ENCODE measurements around the gene POMC. TPM values are rescaled to one million over a fixed set of nuclear protein-coding genes. Genes with fewer than 3 reads are reported as not detected.
"Not testable (repeated sequence)": the region's sequence is repeated elsewhere in the genome, so short reads cannot be mapped to it uniquely, and the experiment has no call there.

The POMC gene
- total RNA-seq, 1 experiment from 2014 or later: not detected

DNA sequence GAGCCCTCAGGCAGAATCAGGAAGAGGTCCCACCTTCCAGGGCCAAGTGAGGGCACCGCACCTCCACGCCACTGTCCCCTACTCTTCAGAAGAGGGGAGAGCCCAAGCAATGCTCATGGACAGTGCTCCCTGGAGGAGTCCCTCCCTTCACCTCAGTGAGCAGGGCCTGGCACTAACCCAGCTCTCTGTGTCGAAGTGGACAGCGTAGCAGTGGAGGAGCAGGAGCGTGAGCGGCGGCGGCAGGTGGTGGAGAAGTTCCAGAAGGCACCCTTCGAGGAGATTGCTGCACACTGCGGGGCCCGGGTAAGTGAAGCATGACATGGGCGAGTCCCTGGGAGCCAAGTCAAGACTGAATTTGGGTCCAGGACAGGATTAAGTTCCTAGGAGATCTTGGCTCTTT lies 16.7 kb downstream of the POMC start:
- intact Hi-C loops (cut with micrococcal nuclease; ENCODE audit: unreplicated experiment): no loop called here
- no peak for DNase-seq
- ChIA-PET POLR2A (ENCODE audit: unreplicated experiment) (no interaction called here), CTCF (no interaction called here)
- Histone ChIP-seq H3K9me2 (ENCODE audit: insufficient read depth) (no peaks in the 10 kb centered on the region), H3K27me3 (ENCODE audit: insufficient read depth, low read depth) (peaks cover 71% of the 10 kb centered on the region), H3K79me2 (ENCODE audit: low read depth) (no peaks in the 10 kb centered on the region), H3K4me1 (replicated peaks; ENCODE audit: insufficient read depth) (no peaks in the 10 kb centered on the region), H3F3A (ENCODE audit: insufficient read depth, low read depth) (no peaks in the 10 kb centered on the region), H4K20me1 (ENCODE audit: insufficient read depth) (no peaks in the 10 kb centered on the region), H3K27ac (no peak overlapping the region), H3K4me2 (no peak overlapping the region), H3K9me3 (ENCODE audit: insufficient read depth, low read depth) (no peaks in the 10 kb centered on the region), H3K4me3 (no peak overlapping the region), H3K36me3 (ENCODE audit: low read depth) (no peaks in the 10 kb centered on the region), H2AFZ (no peak overlapping the region)
- TF ChIP-seq, protein P1, sequence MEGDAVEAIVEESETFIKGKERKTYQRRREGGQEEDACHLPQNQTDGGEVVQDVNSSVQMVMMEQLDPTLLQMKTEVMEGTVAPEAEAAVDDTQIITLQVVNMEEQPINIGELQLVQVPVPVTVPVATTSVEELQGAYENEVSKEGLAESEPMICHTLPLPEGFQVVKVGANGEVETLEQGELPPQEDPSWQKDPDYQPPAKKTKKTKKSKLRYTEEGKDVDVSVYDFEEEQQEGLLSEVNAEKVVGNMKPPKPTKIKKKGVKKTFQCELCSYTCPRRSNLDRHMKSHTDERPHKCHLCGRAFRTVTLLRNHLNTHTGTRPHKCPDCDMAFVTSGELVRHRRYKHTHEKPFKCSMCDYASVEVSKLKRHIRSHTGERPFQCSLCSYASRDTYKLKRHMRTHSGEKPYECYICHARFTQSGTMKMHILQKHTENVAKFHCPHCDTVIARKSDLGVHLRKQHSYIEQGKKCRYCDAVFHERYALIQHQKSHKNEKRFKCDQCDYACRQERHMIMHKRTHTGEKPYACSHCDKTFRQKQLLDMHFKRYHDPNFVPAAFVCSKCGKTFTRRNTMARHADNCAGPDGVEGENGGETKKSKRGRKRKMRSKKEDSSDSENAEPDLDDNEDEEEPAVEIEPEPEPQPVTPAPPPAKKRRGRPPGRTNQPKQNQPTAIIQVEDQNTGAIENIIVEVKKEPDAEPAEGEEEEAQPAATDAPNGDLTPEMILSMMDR (conservative IDR thresholded peaks at IDR 0.05): no peak
- TF ChIP-seq EZH2 (IDR thresholded peaks at IDR 0.05; ENCODE audit: low read depth): no peak
- BruUV-seq (replicated peaks): no TSS peak

GRCh38 chr2:25150993-25151392 lies 17.4 kb downstream of the POMC start:
- H3K4me2 ChIP-seq; H3K4me1 ChIP-seq (replicated peaks; ENCODE audit: insufficient read depth); POLR2A ChIA-PET (ENCODE audit: unreplicated experiment); CTCF ChIA-PET; H3K9me2 ChIP-seq (ENCODE audit: insufficient read depth); BruUV-seq (replicated peaks); H3K36me3 ChIP-seq (ENCODE audit: low read depth); H3F3A ChIP-seq (ENCODE audit: insufficient read depth, low read depth); H3K9me3 ChIP-seq (ENCODE audit: insufficient read depth, low read depth); intact Hi-C loops (cut with micrococcal nuclease; ENCODE audit: unreplicated experiment); H3K79me2 ChIP-seq (ENCODE audit: low read depth); H4K20me1 ChIP-seq (ENCODE audit: insufficient read depth); H3K27ac ChIP-seq; H3K4me3 ChIP-seq; H2AFZ ChIP-seq; DNase-seq: not testable (repeated sequence)
- peaks cover 74% of the 10 kb centered on the region for H3K27me3 ChIP-seq (ENCODE audit: insufficient read depth, low read depth)

DNA sequence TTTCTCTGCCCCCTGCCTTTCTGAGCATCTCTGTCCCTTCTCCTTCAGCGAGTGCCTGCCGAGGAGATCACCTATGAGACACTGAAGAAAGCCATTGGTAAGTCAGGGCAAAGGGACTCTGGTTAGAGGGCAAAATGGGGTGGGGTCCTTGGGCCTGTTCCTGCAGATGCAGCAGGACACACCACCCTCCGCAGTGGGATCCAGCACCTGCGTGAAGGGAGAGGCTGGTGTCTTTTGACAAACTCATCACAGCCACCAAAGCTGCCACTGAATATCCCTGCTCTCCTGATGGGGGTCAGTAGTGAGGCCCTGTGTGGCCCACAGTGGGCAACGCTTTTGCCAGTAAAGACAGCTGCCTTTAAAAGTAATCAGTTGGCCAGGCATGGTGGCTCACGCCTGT lies 18.7 kb downstream of the POMC start:
- CTCF ChIA-PET: no interaction called here
- DNase-seq: no peak
- Histone ChIP-seq H3K27ac (no peak overlapping the region), H3F3A (ENCODE audit: insufficient read depth, low read depth) (no peaks in the 10 kb centered on the region), H3K79me2 (ENCODE audit: low read depth) (no peaks in the 10 kb centered on the region), H3K9me2 (ENCODE audit: insufficient read depth) (no peaks in the 10 kb centered on the region), H3K4me3 (no peak overlapping the region), H3K9me3 (ENCODE audit: insufficient read depth, low read depth) (no peaks in the 10 kb centered on the region), H4K20me1 (ENCODE audit: insufficient read depth) (no peaks in the 10 kb centered on the region), H3K27me3 (ENCODE audit: insufficient read depth, low read depth) (peaks cover 73% of the 10 kb centered on the region), H3K36me3 (ENCODE audit: low read depth) (no peaks in the 10 kb centered on the region), H2AFZ (no peak overlapping the region), H3K4me2 (no peak overlapping the region), H3K4me1 (replicated peaks; ENCODE audit: insufficient read depth) (no peaks in the 10 kb centered on the region)
- no peak for TF ChIP-seq EZH2 (IDR thresholded peaks at IDR 0.05; ENCODE audit: low read depth)
- TF ChIP-seq, protein P1 (conservative IDR thresholded peaks at IDR 0.05): no peak
- no TSS peak for BruUV-seq (replicated peaks)
- intact Hi-C loops (cut with micrococcal nuclease; ENCODE audit: unreplicated experiment): no loop called here
- POLR2A ChIA-PET (ENCODE audit: unreplicated experiment): no interaction called here

GRCh38 chr2:25146896-25147295 lies 21.5 kb downstream of the POMC start:
- no peak for DNase-seq
- H3K27ac ChIP-seq: no peak overlapping the region
- intact Hi-C loops (cut with micrococcal nuclease; ENCODE audit: unreplicated experiment): no loop called here
- no peaks in the 10 kb centered on the region for H3F3A ChIP-seq (ENCODE audit: insufficient read depth, low read depth)
- H3K4me1 ChIP-seq (replicated peaks; ENCODE audit: insufficient read depth): no peaks in the 10 kb centered on the region
- TF ChIP-seq, protein P1 (conservative IDR thresholded peaks at IDR 0.05): no peak
- no peak for TF ChIP-seq EZH2 (IDR thresholded peaks at IDR 0.05; ENCODE audit: low read depth)
- no peak overlapping the region for H2AFZ ChIP-seq
- H3K4me2 ChIP-seq: no peak overlapping the region
- ChIA-PET CTCF (no interaction called here), POLR2A (ENCODE audit: unreplicated experiment) (no interaction called here)
- H3K79me2 ChIP-seq (ENCODE audit: low read depth): no peaks in the 10 kb centered on the region
- no TSS peak for BruUV-seq (replicated peaks)
- H3K4me3 ChIP-seq: no peak overlapping the region
- H3K27me3 ChIP-seq (ENCODE audit: insufficient read depth, low read depth): peaks cover 65% of the 10 kb centered on the region
- no peaks in the 10 kb centered on the region for H3K36me3 ChIP-seq (ENCODE audit: low read depth)
- no peaks in the 10 kb centered on the region for H3K9me3 ChIP-seq (ENCODE audit: insufficient read depth, low read depth)
- H4K20me1 ChIP-seq (ENCODE audit: insufficient read depth): no peaks in the 10 kb centered on the region
- H3K9me2 ChIP-seq (ENCODE audit: insufficient read depth): no peaks in the 10 kb centered on the region

Measured in PC-9 (cell line).